SK-N-SH treated with all-trans-retinoic acid at 6 μM for 48 hours (cell line): ENCODE results near the gene PCNA.

ENCODE experiments used
- ARNTL ChIP-seq: fragments of 450-650 bp; formaldehyde crosslinking; IDR thresholded peaks from 2 replicates; pipeline ENCODE4 v1.5.0; 2020; ENCODE audit warnings: low read depth, mild to moderate bottlenecking, moderate library complexity, borderline replicate concordance
- BACH2 ChIP-seq: fragments of 250-450 bp; sonication (Bioruptor Pico); IDR thresholded peaks from 2 replicates; pipeline ENCODE4 v1.9.0; 2021; ENCODE audit warnings: mild to moderate bottlenecking, borderline replicate concordance
- ISL1 ChIP-seq: fragments of 250-450 bp; sonication (Bioruptor Pico); IDR thresholded peaks from 2 replicates; pipeline ENCODE4 v2.1.2; 2022; ENCODE audit warnings: mild to moderate bottlenecking, moderate library complexity
- OSR1 ChIP-seq: fragments of 250-450 bp; sonication (Bioruptor Pico); IDR thresholded peaks from 2 replicates; pipeline ENCODE4 v1.8.0; 2022; ENCODE audit warnings: moderate library complexity, mild to moderate bottlenecking, inconsistent platforms
- PATZ1 ChIP-seq: fragments of 250-450 bp; sonication (Bioruptor Pico); IDR thresholded peaks from 2 replicates; pipeline ENCODE4 v1.8.0; 2020; ENCODE audit warnings: mild to moderate bottlenecking, moderate library complexity, borderline replicate concordance
- PPARA ChIP-seq: fragments of 250-450 bp; sonication (Bioruptor Pico); IDR thresholded peaks from 2 replicates; pipeline ENCODE4 v1.5.0; 2020; ENCODE audit warnings: mild to moderate bottlenecking, borderline replicate concordance
- ZFP3 ChIP-seq: fragments of 250-450 bp; sonication (Bioruptor Pico); IDR thresholded peaks from 2 replicates; pipeline ENCODE4 v1.5.0; 2020; ENCODE audit warnings: mild to moderate bottlenecking, moderate library complexity
- ZFP30 ChIP-seq: fragments of 450-650 bp; formaldehyde crosslinking; IDR thresholded peaks from 2 replicates; pipeline ENCODE4 v1.5.0; 2022; ENCODE audit warnings: mild to moderate bottlenecking, moderate library complexity
- ZNF565 ChIP-seq: fragments of 450-650 bp; formaldehyde crosslinking; conservative IDR thresholded peaks from 2 replicates; pipeline ENCODE4 v1.5.0; 2020; ENCODE audit warnings: low read depth, mild to moderate bottlenecking, moderate library complexity
- TF ChIP-seq, protein P1 (sequence below): fragments of 250-450 bp; sonication (Bioruptor Pico); IDR thresholded peaks from 2 replicates; pipeline ENCODE4 v1.5.1; 2020; ENCODE audit warnings: low read depth, mild to moderate bottlenecking, moderate library complexity
- TF ChIP-seq, protein P2 (sequence below): fragments of 250-450 bp; sonication (Bioruptor Pico); IDR thresholded peaks from 2 replicates; pipeline ENCODE4 v1.5.0; 2020; ENCODE audit warnings: mild to moderate bottlenecking, moderate library complexity

GRCh38 chr20:5131502-5131901 lies 11.7 kb upstream of the PCNA start:
- TF ChIP-seq, protein P1, sequence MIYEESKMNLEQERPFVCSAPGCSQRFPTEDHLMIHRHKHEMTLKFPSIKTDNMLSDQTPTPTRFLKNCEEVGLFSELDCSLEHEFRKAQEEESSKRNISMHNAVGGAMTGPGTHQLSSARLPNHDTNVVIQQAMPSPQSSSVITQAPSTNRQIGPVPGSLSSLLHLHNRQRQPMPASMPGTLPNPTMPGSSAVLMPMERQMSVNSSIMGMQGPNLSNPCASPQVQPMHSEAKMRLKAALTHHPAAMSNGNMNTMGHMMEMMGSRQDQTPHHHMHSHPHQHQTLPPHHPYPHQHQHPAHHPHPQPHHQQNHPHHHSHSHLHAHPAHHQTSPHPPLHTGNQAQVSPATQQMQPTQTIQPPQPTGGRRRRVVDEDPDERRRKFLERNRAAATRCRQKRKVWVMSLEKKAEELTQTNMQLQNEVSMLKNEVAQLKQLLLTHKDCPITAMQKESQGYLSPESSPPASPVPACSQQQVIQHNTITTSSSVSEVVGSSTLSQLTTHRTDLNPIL (CRISPR knock-in tag) = no peak
- no peak for TF ChIP-seq OSR1 (CRISPR knock-in tag)
- TF ChIP-seq PATZ1 = no peak
- no peak for TF ChIP-seq ARNTL (CRISPR knock-in tag)
- TF ChIP-seq ISL1 (CRISPR knock-in tag) = no peak
- no peak for TF ChIP-seq ZNF565 (CRISPR knock-in tag)
- no peak for TF ChIP-seq ZFP30
- TF ChIP-seq ZFP3 (CRISPR knock-in tag) = no peak
- TF ChIP-seq, protein P2, sequence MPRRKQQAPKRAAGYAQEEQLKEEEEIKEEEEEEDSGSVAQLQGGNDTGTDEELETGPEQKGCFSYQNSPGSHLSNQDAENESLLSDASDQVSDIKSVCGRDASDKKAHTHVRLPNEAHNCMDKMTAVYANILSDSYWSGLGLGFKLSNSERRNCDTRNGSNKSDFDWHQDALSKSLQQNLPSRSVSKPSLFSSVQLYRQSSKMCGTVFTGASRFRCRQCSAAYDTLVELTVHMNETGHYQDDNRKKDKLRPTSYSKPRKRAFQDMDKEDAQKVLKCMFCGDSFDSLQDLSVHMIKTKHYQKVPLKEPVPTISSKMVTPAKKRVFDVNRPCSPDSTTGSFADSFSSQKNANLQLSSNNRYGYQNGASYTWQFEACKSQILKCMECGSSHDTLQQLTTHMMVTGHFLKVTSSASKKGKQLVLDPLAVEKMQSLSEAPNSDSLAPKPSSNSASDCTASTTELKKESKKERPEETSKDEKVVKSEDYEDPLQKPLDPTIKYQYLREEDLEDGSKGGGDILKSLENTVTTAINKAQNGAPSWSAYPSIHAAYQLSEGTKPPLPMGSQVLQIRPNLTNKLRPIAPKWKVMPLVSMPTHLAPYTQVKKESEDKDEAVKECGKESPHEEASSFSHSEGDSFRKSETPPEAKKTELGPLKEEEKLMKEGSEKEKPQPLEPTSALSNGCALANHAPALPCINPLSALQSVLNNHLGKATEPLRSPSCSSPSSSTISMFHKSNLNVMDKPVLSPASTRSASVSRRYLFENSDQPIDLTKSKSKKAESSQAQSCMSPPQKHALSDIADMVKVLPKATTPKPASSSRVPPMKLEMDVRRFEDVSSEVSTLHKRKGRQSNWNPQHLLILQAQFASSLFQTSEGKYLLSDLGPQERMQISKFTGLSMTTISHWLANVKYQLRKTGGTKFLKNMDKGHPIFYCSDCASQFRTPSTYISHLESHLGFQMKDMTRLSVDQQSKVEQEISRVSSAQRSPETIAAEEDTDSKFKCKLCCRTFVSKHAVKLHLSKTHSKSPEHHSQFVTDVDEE (CRISPR knock-in tag) = no peak
- no peak for TF ChIP-seq PPARA (CRISPR knock-in tag)
- TF ChIP-seq BACH2 (CRISPR knock-in tag) = no peak
